Pancreas (tissue), 10 donors: ENCODE measurements around the gene SMIM35. TPM values are rescaled to one million over a fixed set of nuclear protein-coding genes. Genes with fewer than 3 reads are reported as not detected.
"Not testable (repeated sequence)": the region's sequence is repeated elsewhere in the genome, so short reads cannot be mapped to it uniquely, and the experiment has no call there.

ENCODE experiments used
- ATAC-seq, 4 donors: fragments of 200-7000 bp; cut with Tn5 transposase; one replicate each; pipeline versions ENCODE4 v1.8.0 to v1.9.1; 2020; ENCODE audit warnings: mild to moderate bottlenecking in 4 of 4, moderate library complexity in 4 of 4
- DNase-seq, 6 donors: peaks; one replicate each; pipeline ENCODE4 v3.0.0-alpha.2; 2020
- FAIRE-seq: peaks from 2 replicates; lab custom pipeline; 2012; peaks lifted over from hg19 to GRCh38; lab: Jason Lieb, UNC
- H3K27ac ChIP-seq, 4 donors: fragments of 200-600 bp; sonication (generic); 1 replicate in 3 of 4; 2 replicates in 1 of 4; pipeline versions ENCODE4 v1.5.0 to v1.8.0; 2020
- H3K27me3 ChIP-seq, 4 donors: fragments of 200-600 bp; one replicate each; pipeline ENCODE4 v1.8.0; 2021
- H3K36me3 ChIP-seq, 3 donors: fragments of 200-600 bp; sonication (generic) in 1 of 3; one replicate each; pipeline versions ENCODE4 v1.5.0 to v1.8.0; 2020 to 2021
- H3K4me1 ChIP-seq, 3 donors: fragments of 200-600 bp; one replicate each; pipeline ENCODE4 v1.8.0; 2021
- H3K4me3 ChIP-seq, 4 donors: fragments of 200-600 bp; sonication (generic) in 2 of 4; one replicate each; pipeline versions ENCODE4 v1.5.0 to v1.8.0; 2020 to 2021
- H3K9me3 ChIP-seq, 4 donors: fragments of 200-600 bp; one replicate each; pipeline ENCODE4 v1.8.0; 2021
- CTCF ChIP-seq, 4 donors: fragments of 200-600 bp; sonication (generic) in 3 of 4; IDR thresholded peaks; one replicate each; pipeline versions ENCODE4 v1.5.0 to v1.8.0; 2021; ENCODE audit warnings: antibody characterized with exemption in 4 of 4
- WGBS, 2 donors: extraction: QIAGEN DNeasy Blood & Tissue Kit; methylation state at CpG; one replicate each; pipeline ENCODE4 v1.1.7; 2013; 5-methylcytosine and 5-hydroxymethylcytosine counted together
- intact Hi-C, 3 donors: fragments of 100-400 bp; cut with DNase I; formaldehyde crosslinking; loops; one replicate each; pipeline versions ENCODE4 v1.11.1 to v1.14.2; 2022
- polyA plus RNA-seq, 2 donors: library from polyadenylated mRNA; stranded (reverse); fragments of 200-250 nt; gene quantifications; one replicate each; pipeline ENCODE4 v1.2.3, GENCODE V29; 2013
- total RNA-seq, 6 donors: library from RNA; stranded (reverse); fragmentation: NEBNext Ultra II Directional in 4 of 6; extraction: Animal tissue kit (Norgen Biotek cat#: 25700) in 4 of 6; gene quantifications; one replicate each; pipeline versions ENCODE4 v1.2.1 to v1.2.4, GENCODE V29; 2021 to 2023
- donor health status: healthy with polysubstance abuse.
- donor health status: DM: no; HTN: no; CAD: no; lungs with moderate emphysema.
- donor health status: DM: no; HTN: no; CAD: no.
- donor health status: control.
- donor health status: control.
- donor health status: Bipolar disorder and iron deficiency.
- donor health status: DM: yes; HTN: yes; CAD: no.
- donor health status: DM: no; HTN: no; CAD: no.
- donor health status: DM: no; HTN: no; CAD: no.
- donor health status: DM: yes; HTN: yes; CAD: no.

The SMIM35 gene
- total and polyA plus RNA-seq, 8 donors = 0.02 TPM; not detected in 7

- 75 to 83% methylated on average over 8 of the region's 8 CpGs for WGBS, 2 donors
These were observed 19.8 kb downstream of the SMIM35 start for GRCh38 chr11:118067006-118067405.

DNA sequence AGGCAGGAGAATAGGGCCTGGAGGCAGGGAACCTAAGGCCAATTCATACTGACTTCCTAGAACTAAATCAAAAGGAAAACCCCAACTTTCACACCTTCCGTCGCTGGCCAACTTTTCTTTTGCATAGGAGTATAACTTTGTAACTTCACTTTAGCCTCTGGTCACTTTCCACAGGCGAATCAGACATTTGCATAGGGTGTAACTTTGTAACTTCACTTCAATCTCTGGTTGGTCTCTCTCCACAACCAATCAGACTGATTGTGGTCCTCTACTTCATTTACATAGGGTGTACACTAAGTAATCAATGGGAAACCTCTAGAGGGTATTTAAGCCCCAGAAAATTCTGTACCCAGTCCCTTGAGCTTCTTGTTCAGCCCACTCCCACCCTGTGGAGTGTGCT lies 21.4 kb downstream of the SMIM35 start:
- H3K4me1 ChIP-seq = no peaks in the 10 kb centered on the region
- H3K4me3 ChIP-seq = no peak overlapping the region
- TF ChIP-seq CTCF (IDR thresholded peaks at IDR 0.05) = no peak
- no peaks in the 10 kb centered on the region for H3K36me3 ChIP-seq
- H3K27ac ChIP-seq = no peak overlapping the region
- 87 to 94% methylated on average over 3 of the region's 3 CpGs for WGBS, 2 donors
- no peaks in the 10 kb centered on the region for H3K9me3 ChIP-seq
- intact Hi-C loops = no loop called here
- no peaks in the 10 kb centered on the region for H3K27me3 ChIP-seq
- ATAC-seq (no peak), DNase-seq (no peak), FAIRE-seq (no peak)

More at GRCh38 chr11:118067006-118067405, 19.8 kb downstream of the SMIM35 start:
- Histone ChIP-seq H3K27me3 (no peaks in the 10 kb centered on the region), H3K4me1 (no peaks in the 10 kb centered on the region), H3K36me3 (no peaks in the 10 kb centered on the region), H3K9me3 (no peaks in the 10 kb centered on the region), H3K4me3 (no peak overlapping the region), H3K27ac (no peak overlapping the region)
- no peak for FAIRE-seq
- ATAC-seq = no peak
- no peak for TF ChIP-seq CTCF (IDR thresholded peaks at IDR 0.05)
- peak in 1 of 6 donors; percentile 20 for DNase-seq
- intact Hi-C loops = no loop called here

GRCh38 chr11:118064956-118065355 lies 21.8 kb downstream of the SMIM35 start:
- intact Hi-C loops = no loop called here
- peak in 1 of 6 donors; percentile 28 for DNase-seq
- 52 to 65% methylated on average over 9 of the region's 9 CpGs for WGBS, 2 donors
- H3K27me3 ChIP-seq = no peaks in the 10 kb centered on the region
- H3K36me3 ChIP-seq = no peaks in the 10 kb centered on the region
- ATAC-seq = no peak
- TF ChIP-seq CTCF (IDR thresholded peaks at IDR 0.05) = no peak
- H3K4me1 ChIP-seq = no peaks in the 10 kb centered on the region
- no peak for FAIRE-seq
- H3K27ac ChIP-seq = no peak overlapping the region
- no peaks in the 10 kb centered on the region for H3K9me3 ChIP-seq
- no peak overlapping the region for H3K4me3 ChIP-seq

- H3K9me3 ChIP-seq, H3K4me3 ChIP-seq, ATAC-seq, FAIRE-seq, H3K36me3 ChIP-seq, H3K27me3 ChIP-seq, H3K4me1 ChIP-seq, intact Hi-C loops, DNase-seq, H3K27ac ChIP-seq: not testable (repeated sequence)
- 90 to 96% methylated on average over 5 of the region's 5 CpGs for WGBS, 2 donors
These were observed 24.1 kb downstream of the SMIM35 start for GRCh38 chr11:118062631-118063030.

- intact Hi-C loops, H3K27ac ChIP-seq, H3K4me1 ChIP-seq, H3K36me3 ChIP-seq, FAIRE-seq, ATAC-seq, H3K27me3 ChIP-seq, H3K4me3 ChIP-seq, H3K9me3 ChIP-seq: not testable (repeated sequence)
- WGBS, 2 donors = 91 to 99% methylated on average over 5 of the region's 5 CpGs
- DNase-seq = peak in 1 of 6 donors; percentile 19
These were observed 24.6 kb downstream of the SMIM35 start for GRCh38 chr11:118062181-118062580.

DNA sequence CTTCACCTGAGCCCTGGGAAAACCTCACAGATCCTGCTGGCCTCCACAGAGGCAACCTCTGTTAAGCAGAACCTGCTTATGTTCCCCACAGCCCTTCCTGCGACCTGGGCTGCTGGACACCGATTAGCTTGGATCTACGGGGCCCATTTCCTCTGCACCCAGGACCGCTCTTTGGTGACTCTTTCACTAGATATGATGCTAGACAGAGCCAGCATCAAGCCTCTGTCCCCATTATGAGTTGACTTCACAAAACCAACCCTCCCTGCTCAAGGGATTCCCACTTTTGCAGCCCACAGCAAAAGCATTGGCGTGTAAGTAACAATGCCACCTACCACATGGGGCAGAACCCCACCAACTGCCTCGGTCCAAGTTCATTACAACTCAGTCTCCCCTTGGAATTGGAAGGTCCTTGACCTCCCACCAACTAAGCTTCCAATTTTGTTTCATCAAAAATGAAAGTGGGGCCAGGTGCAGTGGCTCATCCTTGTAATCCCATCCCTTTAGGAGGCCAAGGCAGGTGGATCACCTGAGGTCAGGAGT lies 25.1 kb downstream of the SMIM35 start:
- no peak overlapping the region for H3K27ac ChIP-seq
- H3K4me3 ChIP-seq = no peak overlapping the region
- no peaks in the 10 kb centered on the region for H3K9me3 ChIP-seq
- TF ChIP-seq CTCF (IDR thresholded peaks at IDR 0.05) = no peak
- WGBS, 2 donors = 89 to 92% methylated on average over 6 of the region's 6 CpGs
- FAIRE-seq = no peak
- intact Hi-C loops = no loop called here
- H3K36me3 ChIP-seq = no peaks in the 10 kb centered on the region
- no peaks in the 10 kb centered on the region for H3K4me1 ChIP-seq
- no peaks in the 10 kb centered on the region for H3K27me3 ChIP-seq
- peak in 1 of 6 donors; percentile 25 for DNase-seq
- ATAC-seq = no peak
